Trophoblast cell (in vitro differentiated cells and primary cell): Measurements from ENCODE around the gene ZACN.
"Not testable (repeated sequence)": the region's sequence is repeated elsewhere in the genome, so short reads cannot be mapped to it uniquely, and the experiment has no call there.

ENCODE experiments used
- DNase-seq, 2 donors: peaks; one replicate each; pipeline ENCODE4 v3.0.0-alpha.2; 2016
- H2AFZ ChIP-seq: 2 replicates; pipeline ENCODE4 v1.6.1; 2013; ENCODE audit warnings: low read length, moderate library complexity, mild to moderate bottlenecking; ENCODE audit not compliant: insufficient read depth, poor library complexity
- H2AK5ac ChIP-seq: 2 replicates; pipeline ENCODE4 v1.6.1; 2013; ENCODE audit warnings: mild to moderate bottlenecking, low read length
- H2BK120ac ChIP-seq: 2 replicates; pipeline ENCODE4 v1.6.1; 2013; ENCODE audit warnings: low read length, mild to moderate bottlenecking, moderate library complexity; ENCODE audit not compliant: insufficient read depth, poor library complexity
- H2BK12ac ChIP-seq: 2 replicates; pipeline ENCODE4 v1.6.1; 2013; ENCODE audit warnings: mild to moderate bottlenecking, low read length, moderate library complexity
- H2BK5ac ChIP-seq: 2 replicates; pipeline ENCODE4 v1.6.1; 2013; ENCODE audit warnings: low read length, low read depth, moderate library complexity, mild to moderate bottlenecking; ENCODE audit not compliant: poor library complexity
- H3K14ac ChIP-seq: 2 replicates; pipeline ENCODE4 v1.6.1; 2013; ENCODE audit warnings: mild to moderate bottlenecking, low read length
- H3K18ac ChIP-seq: 2 replicates; pipeline ENCODE4 v1.6.1; 2013; ENCODE audit warnings: mild to moderate bottlenecking, low read length
- H3K23ac ChIP-seq: 2 replicates; pipeline ENCODE4 v1.6.1; 2013; ENCODE audit warnings: low read length
- H3K27ac ChIP-seq: 2 replicates; pipeline ENCODE4 v1.5.1; 2013; ENCODE audit warnings: low read depth, mild to moderate bottlenecking, inconsistent platforms, low read length, moderate library complexity
- H3K27me3 ChIP-seq: 2 replicates; pipeline ENCODE4 v1.6.1; 2013; ENCODE audit warnings: inconsistent platforms, mild to moderate bottlenecking, low read length, moderate library complexity; ENCODE audit not compliant: insufficient read depth
- H3K36me3 ChIP-seq, 2 experiments: 1 replicate in 1 of 2; 2 replicates in 1 of 2; pipeline ENCODE4 v1.6.1; 2013; ENCODE audit warnings: low read length in 2 of 2, mild to moderate bottlenecking in 2 of 2, moderate library complexity in 1 of 2; ENCODE audit not compliant: insufficient read depth in 2 of 2, control insufficient read depth in 1 of 2
- H3K4ac ChIP-seq: 2 replicates; pipeline ENCODE4 v1.6.1; 2013; ENCODE audit warnings: low read depth, mild to moderate bottlenecking, low read length, moderate library complexity
- H3K4me1 ChIP-seq, 2 experiments: 1 replicate in 1 of 2; 2 replicates in 1 of 2; pipeline ENCODE4 v1.6.1; 2013; ENCODE audit warnings: low read length in 2 of 2, mild to moderate bottlenecking in 2 of 2, moderate library complexity in 1 of 2; ENCODE audit not compliant: insufficient read depth in 2 of 2, control insufficient read depth in 1 of 2
- H3K4me2 ChIP-seq: 2 replicates; pipeline ENCODE4 v1.6.1; 2013; ENCODE audit warnings: inconsistent platforms, mild to moderate bottlenecking, low read length, moderate library complexity
- H3K4me3 ChIP-seq: 2 replicates; pipeline ENCODE4 v1.5.1; 2013; ENCODE audit warnings: mild to moderate bottlenecking, low read depth, low read length, inconsistent platforms
- H3K79me1 ChIP-seq: one replicate; pipeline ENCODE4 v1.6.1; 2013; ENCODE audit warnings: low read length
- H3K79me2 ChIP-seq: 2 replicates; pipeline ENCODE4 v1.6.1; 2013; ENCODE audit warnings: low read length, mild to moderate bottlenecking; ENCODE audit not compliant: control insufficient read depth, insufficient read depth, poor library complexity
- H3K9ac ChIP-seq: 2 replicates; pipeline ENCODE4 v1.6.1; 2013; ENCODE audit warnings: mild to moderate bottlenecking, low read length
- H3K9me3 ChIP-seq: 2 replicates; pipeline ENCODE4 v1.6.1; 2013; ENCODE audit warnings: low read depth, mild to moderate bottlenecking, control low read depth, inconsistent platforms, low read length; ENCODE audit not compliant: insufficient read depth
- H4K12ac ChIP-seq: 2 replicates; pipeline ENCODE4 v1.6.1; 2013; ENCODE audit warnings: low read depth, mild to moderate bottlenecking, low read length, moderate library complexity
- H4K8ac ChIP-seq: 2 replicates; pipeline ENCODE4 v1.6.1; 2013; ENCODE audit warnings: low read depth, mild to moderate bottlenecking, low read length, moderate library complexity
- H4K91ac ChIP-seq: one replicate; pipeline ENCODE4 v1.6.1; 2013; ENCODE audit warnings: low read depth, mild to moderate bottlenecking, low read length, moderate library complexity
- WGBS: extraction: QIAGEN DNeasy Blood & Tissue Kit; methylation state at CpG from one replicate; pipeline ENCODE4 v1.1.7; 2013; ENCODE audit warnings: missing lambda C conversion rate; ENCODE audit not compliant: insufficient read length, insufficient coverage; ENCODE audit errors: extremely low coverage; 5-methylcytosine and 5-hydroxymethylcytosine counted together

The ZACN gene

DNA sequence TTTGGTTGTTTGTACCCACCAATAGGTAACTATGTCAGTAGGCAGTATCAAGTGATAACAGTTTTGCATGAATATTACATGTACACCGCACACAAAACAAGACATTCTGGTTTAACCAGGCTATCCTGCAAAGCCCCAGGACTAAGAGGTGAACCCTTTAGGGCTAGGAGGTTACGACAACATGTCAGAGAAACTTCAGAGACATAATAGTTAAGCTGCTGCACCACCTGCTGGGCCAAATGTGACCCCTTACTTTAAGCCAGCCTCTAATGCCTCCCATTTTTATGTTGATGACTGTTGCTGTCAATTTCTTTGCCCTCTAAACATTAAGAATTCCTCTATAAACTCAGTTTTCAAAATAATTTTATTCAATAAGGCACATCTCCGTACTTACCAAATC, 22.1 kb upstream of the ZACN start:
- Histone ChIP-seq H2BK12ac (no peak overlapping the region), H3K79me2 (no peaks in the 10 kb centered on the region), H3K27me3 (no peaks in the 10 kb centered on the region), H4K8ac (no peak overlapping the region), H3K18ac (no peak overlapping the region), H3K9me3 (no peaks in the 10 kb centered on the region), H3K9ac (no peak overlapping the region), H3K36me3 (peaks cover 36 to 46% of the 10 kb centered on the region in 2 experiments), H3K4me3 (no peak overlapping the region), H3K27ac (no peak overlapping the region), H2BK120ac (no peak overlapping the region), H3K79me1 (peaks cover 2% of the 10 kb centered on the region), H4K12ac (no peak overlapping the region), H3K14ac (no peak overlapping the region), H3K4me1 (peaks cover 3 to 12% of the 10 kb centered on the region in 2 experiments), H3K4me2 (no peak overlapping the region), H3K23ac (no peak overlapping the region), H2BK5ac (no peak overlapping the region), H2AFZ (no peak overlapping the region), H4K91ac (no peak overlapping the region), H3K4ac (no peak overlapping the region), H2AK5ac (no peak overlapping the region)
- DNase-seq = peak; percentile 77 to 92
- no CpG with 5 or more reads among the region's 3 CpGs for WGBS

DNA sequence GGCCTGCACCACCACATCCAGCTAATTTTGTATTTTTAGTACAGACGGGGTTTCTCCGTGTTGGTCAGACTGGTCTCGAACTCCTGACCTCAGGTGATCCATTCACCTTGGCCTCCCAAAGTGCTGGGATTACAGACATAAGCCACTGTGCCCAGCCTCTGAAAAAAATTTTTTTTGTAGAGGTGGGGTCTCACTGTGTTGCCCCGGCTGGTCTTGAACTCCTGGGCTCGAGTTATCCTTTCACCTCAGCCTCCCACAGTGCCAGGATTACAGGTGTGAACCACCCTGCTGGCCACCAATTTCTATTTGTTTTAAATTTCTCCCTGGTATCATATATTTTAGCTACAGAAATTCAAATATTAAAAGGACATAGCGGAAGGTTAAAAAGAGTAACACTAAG, 20.7 kb upstream of the ZACN start:
- not testable (repeated sequence) for H3K4me2 ChIP-seq, H3K27me3 ChIP-seq, H3K9ac ChIP-seq, H3K4me1 ChIP-seq, H3K23ac ChIP-seq, H4K8ac ChIP-seq, H3K18ac ChIP-seq, H3K4ac ChIP-seq, H4K12ac ChIP-seq, H2BK120ac ChIP-seq, H3K14ac ChIP-seq, H3K79me2 ChIP-seq, H3K9me3 ChIP-seq, H2AK5ac ChIP-seq, H3K4me3 ChIP-seq, DNase-seq, H2AFZ ChIP-seq, H3K79me1 ChIP-seq, H4K91ac ChIP-seq, H3K27ac ChIP-seq, H2BK12ac ChIP-seq, H2BK5ac ChIP-seq
- H3K36me3 ChIP-seq = peaks cover 36 to 45% of the 10 kb centered on the region in 2 experiments
- no CpG with 5 or more reads among the region's 6 CpGs for WGBS

DNA sequence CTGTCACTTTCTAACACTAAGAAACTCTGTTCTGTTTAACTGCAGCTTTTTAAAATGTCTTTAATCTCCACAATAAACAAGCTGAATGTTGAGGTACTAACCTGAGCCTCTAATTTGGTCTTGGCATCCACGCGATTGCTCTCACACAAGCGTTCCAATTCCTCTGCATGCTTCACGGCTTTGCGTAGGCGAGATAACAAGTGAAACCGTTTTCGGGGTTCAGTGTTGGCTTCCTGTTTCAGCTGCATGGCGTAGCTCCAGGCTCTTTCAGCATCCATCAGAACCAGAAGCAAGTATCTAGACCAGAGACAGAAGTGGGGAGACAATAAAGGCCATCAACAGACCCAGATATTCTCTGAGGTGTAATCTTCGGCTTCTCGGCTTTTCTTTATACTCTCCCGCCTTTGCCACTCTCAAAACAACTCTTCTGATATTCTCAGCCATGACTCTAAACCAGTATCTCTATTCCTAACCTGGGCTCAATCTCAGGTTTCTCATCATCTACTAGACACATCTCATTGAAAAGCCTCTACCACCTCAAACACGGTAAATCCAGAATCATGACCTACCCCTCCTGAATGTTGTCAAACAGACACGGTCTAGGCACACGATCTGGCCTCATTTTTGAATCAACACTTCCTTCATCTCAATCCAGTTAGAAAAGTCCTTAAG, 15.0 kb upstream of the ZACN start:
- no peaks in the 10 kb centered on the region for H3K27me3 ChIP-seq
- H2BK5ac ChIP-seq = no peak overlapping the region
- H2BK120ac ChIP-seq = no peak overlapping the region
- no peak overlapping the region for H4K8ac ChIP-seq
- no peaks in the 10 kb centered on the region for H3K9me3 ChIP-seq
- H3K18ac ChIP-seq = no peak overlapping the region
- H3K4ac ChIP-seq = no peak overlapping the region
- no peak overlapping the region for H3K4me2 ChIP-seq
- no peak overlapping the region for H3K27ac ChIP-seq
- H3K4me3 ChIP-seq = no peak overlapping the region
- no peak overlapping the region for H3K23ac ChIP-seq
- no peaks in the 10 kb centered on the region for H3K79me2 ChIP-seq
- no peak overlapping the region for H4K91ac ChIP-seq
- no peak overlapping the region for H2AK5ac ChIP-seq
- no peak overlapping the region for H4K12ac ChIP-seq
- H3K79me1 ChIP-seq = no peaks in the 10 kb centered on the region
- WGBS = no CpG with 5 or more reads among the region's 15 CpGs
- no peak overlapping the region for H3K9ac ChIP-seq
- no peak overlapping the region for H2BK12ac ChIP-seq
- no peak overlapping the region for H3K14ac ChIP-seq
- DNase-seq = no peak
- H3K4me1 ChIP-seq = no peaks in the 10 kb centered on the region
- H2AFZ ChIP-seq = no peak overlapping the region
- peaks cover 63 to 70% of the 10 kb centered on the region in 2 experiments for H3K36me3 ChIP-seq

DNA sequence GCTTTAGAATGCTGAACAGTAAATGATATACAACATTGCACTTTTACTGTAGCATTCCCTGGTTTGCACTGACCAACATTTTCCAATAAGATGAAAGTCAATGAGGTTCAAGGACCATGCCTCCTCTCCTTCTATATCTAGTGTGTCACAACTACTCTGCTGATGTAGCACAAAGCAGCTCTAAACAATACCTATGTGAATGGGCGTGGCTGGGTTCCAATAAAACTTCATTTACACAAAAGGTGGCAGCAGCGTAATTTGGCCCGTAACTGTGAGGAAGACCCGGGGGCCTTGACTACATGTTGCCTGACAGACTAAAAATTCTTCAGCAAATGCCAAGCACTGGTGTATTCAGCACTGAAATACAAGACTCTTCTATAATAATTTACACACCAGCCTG, 13.2 kb upstream of the ZACN start:
- DNase-seq = no peak
- Histone ChIP-seq H2BK12ac (no peak overlapping the region), H3K27ac (no peak overlapping the region), H3K4me1 (no peaks in the 10 kb centered on the region), H2AFZ (no peak overlapping the region), H3K14ac (no peak overlapping the region), H3K4ac (no peak overlapping the region), H3K18ac (no peak overlapping the region), H3K27me3 (no peaks in the 10 kb centered on the region), H4K91ac (no peak overlapping the region), H3K9me3 (no peaks in the 10 kb centered on the region), H3K4me2 (no peak overlapping the region), H3K23ac (no peak overlapping the region), H2BK5ac (no peak overlapping the region), H2AK5ac (no peak overlapping the region), H3K4me3 (no peak overlapping the region), H3K9ac (no peak overlapping the region), H3K79me1 (no peaks in the 10 kb centered on the region), H3K79me2 (no peaks in the 10 kb centered on the region), H4K8ac (no peak overlapping the region), H4K12ac (no peak overlapping the region), H3K36me3 (peaks cover 57 to 63% of the 10 kb centered on the region in 2 experiments), H2BK120ac (no peak overlapping the region)
- no CpG with 5 or more reads among the region's 4 CpGs for WGBS
